GM23338 (cell line): Measurements from ENCODE around the gene GIMAP2. TPM values are rescaled to one million over a fixed set of nuclear protein-coding genes. Genes with fewer than 3 reads are reported as not detected.

Experiments used
- ATAC-seq: fragments of 200-7000 bp; cut with Tn5 transposase; 3 replicates; pipeline ENCODE4 v1.9.1; 2020
- DNase-seq: peaks from one replicate; pipeline ENCODE4 v3.0.0-alpha.2; 2015; ENCODE audit warnings: low spot score
- H2AFZ ChIP-seq: fragments of 200-600 bp; sonication (generic); 2 replicates; pipeline ENCODE4 v1.8.0; 2016; ENCODE audit warnings: antibody characterized with exemption, mild to moderate bottlenecking, moderate library complexity
- H3F3A ChIP-seq: fragments of 200-600 bp; sonication (generic); replicated peaks from 2 replicates; pipeline ENCODE4 v1.8.0; 2017; ENCODE audit warnings: antibody characterized with exemption, mixed run types, low read depth
- H3K27ac ChIP-seq: fragments of 200-600 bp; sonication (generic); 2 replicates; pipeline ENCODE4 v1.6.1; 2016; ENCODE audit warnings: low read depth
- H3K27me3 ChIP-seq: fragments of 200-600 bp; sonication (generic); 2 replicates; pipeline ENCODE4 v1.8.0; 2016; ENCODE audit warnings: mild to moderate bottlenecking, mixed run types, moderate library complexity; ENCODE audit not compliant: insufficient read depth
- H3K36me3 ChIP-seq: fragments of 200-600 bp; sonication (generic); 2 replicates; pipeline ENCODE4 v1.8.0; 2016; ENCODE audit warnings: mild to moderate bottlenecking; ENCODE audit not compliant: insufficient read depth
- H3K4me1 ChIP-seq: fragments of 200-600 bp; sonication (generic); 2 replicates; pipeline ENCODE4 v1.8.0; 2016; ENCODE audit warnings: mild to moderate bottlenecking, moderate library complexity; ENCODE audit not compliant: insufficient read depth
- H3K4me2 ChIP-seq: fragments of 200-600 bp; sonication (generic); 2 replicates; pipeline ENCODE4 v1.7.1; 2017; ENCODE audit warnings: mixed run types
- H3K4me3 ChIP-seq: fragments of 200-600 bp; sonication (generic); 2 replicates; pipeline ENCODE4 v1.6.1; 2016; ENCODE audit warnings: mixed run types
- H3K79me2 ChIP-seq: fragments of 200-600 bp; sonication (generic); replicated peaks from 2 replicates; pipeline ENCODE4 v1.8.0; 2017; ENCODE audit warnings: mild to moderate bottlenecking; ENCODE audit not compliant: insufficient read depth
- H3K9me2 ChIP-seq: fragments of 200-600 bp; sonication (generic); 2 replicates; pipeline ENCODE4 v1.8.0; 2017; ENCODE audit not compliant: insufficient read depth
- H4K20me1 ChIP-seq: fragments of 200-600 bp; sonication (generic); replicated peaks from 2 replicates; pipeline ENCODE4 v1.8.0; 2017; ENCODE audit warnings: mild to moderate bottlenecking; ENCODE audit not compliant: insufficient read depth
- H3K27ac Mint-ChIP-seq: 2 replicates; pipeline ENCODE4 v1.8.0; 2020; ENCODE audit warnings: inconsistent platforms, mild to moderate bottlenecking, moderate library complexity, mixed read lengths
- H3K27me3 Mint-ChIP-seq: 3 replicates; pipeline ENCODE4 v1.8.0; 2022; ENCODE audit warnings: low read depth, mild to moderate bottlenecking, moderate library complexity, mixed read lengths, inconsistent platforms; ENCODE audit not compliant: insufficient read depth, poor library complexity
- H3K36me3 Mint-ChIP-seq: 3 replicates; pipeline ENCODE4 v1.8.0; 2021; ENCODE audit warnings: low read depth, mild to moderate bottlenecking, inconsistent platforms, moderate library complexity, mixed read lengths
- H3K4me1 Mint-ChIP-seq: 3 replicates; pipeline ENCODE4 v1.8.0; 2020; ENCODE audit warnings: mild to moderate bottlenecking, inconsistent platforms, mixed read lengths
- H3K4me3 Mint-ChIP-seq: 3 replicates; pipeline ENCODE4 v1.8.0; 2021; ENCODE audit warnings: moderate library complexity, mild to moderate bottlenecking, inconsistent platforms, mixed read lengths
- H3K9me3 Mint-ChIP-seq: 3 replicates; pipeline ENCODE4 v1.8.0; 2020; ENCODE audit warnings: moderate library complexity, mild to moderate bottlenecking, inconsistent platforms, mixed read lengths
- CREB1 ChIP-seq: fragments of 250-450 bp; sonication (Bioruptor Pico); IDR thresholded peaks from 2 replicates; pipeline ENCODE4 v1.5.0; 2020; ENCODE audit warnings: low read depth, mild to moderate bottlenecking, moderate library complexity
- CTCF ChIP-seq, 2 experiments: fragments of 200-600 bp in 1 of 2; sonication (generic) in 1 of 2; conservative IDR thresholded peaks; 2 replicates each; pipeline versions ENCODE4 v1.5.1 to v1.6.1; 2016 to 2017; ENCODE audit warnings: antibody characterized with exemption in 2 of 2, low read depth in 2 of 2, mild to moderate bottlenecking in 2 of 2, moderate library complexity in 1 of 2
- EZH2 ChIP-seq: fragments of 200-600 bp; sonication (generic); IDR thresholded peaks from one replicate; pipeline ENCODE4 v1.8.0; 2017; ENCODE audit warnings: antibody characterized with exemption, mild to moderate bottlenecking, low read depth; ENCODE audit not compliant: unreplicated experiment
- EZH2phosphoT487 ChIP-seq: fragments of 200-600 bp; sonication (generic); IDR thresholded peaks from one replicate; pipeline ENCODE4 v1.8.1; 2018; ENCODE audit warnings: antibody characterized with exemption; ENCODE audit not compliant: unreplicated experiment
- JUNB ChIP-seq: IDR thresholded peaks from one replicate; pipeline ENCODE4 v1.6.1; 2016; ENCODE audit warnings: antibody characterized with exemption; ENCODE audit not compliant: unreplicated experiment
- NANOG ChIP-seq: IDR thresholded peaks from 2 replicates; pipeline ENCODE4 v1.6.1; 2016; ENCODE audit warnings: antibody characterized with exemption, borderline replicate concordance
- POLR2AphosphoS5 ChIP-seq: IDR thresholded peaks from 2 replicates; pipeline ENCODE4 v1.6.1; 2016; ENCODE audit warnings: antibody characterized with exemption, low read depth
- REST ChIP-seq: IDR thresholded peaks from one replicate; pipeline ENCODE4 v1.6.1; 2018; ENCODE audit warnings: antibody characterized with exemption; ENCODE audit not compliant: unreplicated experiment
- STAT1 ChIP-seq: IDR thresholded peaks from one replicate; pipeline ENCODE4 v1.6.1; 2016; ENCODE audit warnings: antibody characterized with exemption; ENCODE audit not compliant: unreplicated experiment
- ZNF114 ChIP-seq: fragments of 250-450 bp; sonication (Bioruptor Pico); IDR thresholded peaks from 2 replicates; pipeline ENCODE4 v1.5.0; 2020; ENCODE audit warnings: mild to moderate bottlenecking, moderate library complexity
- ZNF331 ChIP-seq: fragments of 250-450 bp; sonication (Bioruptor Pico); IDR thresholded peaks from 2 replicates; pipeline ENCODE4 v1.5.0; 2020; ENCODE audit warnings: low read depth, mild to moderate bottlenecking, moderate library complexity
- ZNF462 ChIP-seq: fragments of 250-450 bp; sonication (Bioruptor Pico); IDR thresholded peaks from 2 replicates; pipeline ENCODE4 v1.5.0; 2020; ENCODE audit warnings: mild to moderate bottlenecking, moderate library complexity
- polyA plus RNA-seq: library from polyadenylated mRNA; unstranded; fragments of >200 nt; fragmentation: Nextera tagmentation; extraction: Ambion mirVana; gene quantifications from 2 replicates; pipeline ENCODE4 v1.2.1, GENCODE V29; 2016
- total RNA-seq: library from RNA; depleted of rRNA; stranded (reverse); fragments of >200 nt; shearing (Covaris generic); gene quantifications from 2 replicates; pipeline ENCODE4 v1.2.3, GENCODE V29; 2014
- TF ChIP-seq, protein P1 (sequence below): IDR thresholded peaks from 2 replicates; pipeline ENCODE4 v1.6.1; 2016; ENCODE audit warnings: antibody characterized with exemption

The GIMAP2 gene
- total and polyA plus RNA-seq, 2 experiments from 2014 or later = not detected

- Histone ChIP-seq H3K4me1 (no peaks in the 10 kb centered on the region), H2AFZ (no peak overlapping the region), H3K36me3 (no peaks in the 10 kb centered on the region), H3K27me3 (no peaks in the 10 kb centered on the region), H3K4me2 (no peak overlapping the region), H3K4me3 (no peak overlapping the region), H3K9me2 (no peaks in the 10 kb centered on the region; the same call in 1 of the 2 replicates), H3F3A (no peaks in the 10 kb centered on the region), H3K79me2 (no peaks in the 10 kb centered on the region), H3K27ac (no peak overlapping the region), H4K20me1 (no peaks in the 10 kb centered on the region)
- DNase-seq (no peak), ATAC-seq (no peak)
- no peaks in the 10 kb centered on the region for H3K36me3 Mint-ChIP-seq
- H3K27ac Mint-ChIP-seq = no peak overlapping the region
- no peak overlapping the region for H3K4me3 Mint-ChIP-seq
- TF ChIP-seq ZNF114 (CRISPR knock-in tag) (no peak), EZH2phosphoT487 (no peak), REST (no peak), POLR2AphosphoS5 (no peak), ZNF331 (CRISPR knock-in tag) (no peak), EZH2 (no peak), CREB1 (CRISPR knock-in tag) (no peak), NANOG (no peak), JUNB (no peak), ZNF462 (CRISPR knock-in tag) (no peak), CTCF (conservative IDR thresholded peaks at IDR 0.05; ENCODE audit: low read depth in 2 of 2) (no peak), STAT1 (no peak)
- TF ChIP-seq, protein P1, sequence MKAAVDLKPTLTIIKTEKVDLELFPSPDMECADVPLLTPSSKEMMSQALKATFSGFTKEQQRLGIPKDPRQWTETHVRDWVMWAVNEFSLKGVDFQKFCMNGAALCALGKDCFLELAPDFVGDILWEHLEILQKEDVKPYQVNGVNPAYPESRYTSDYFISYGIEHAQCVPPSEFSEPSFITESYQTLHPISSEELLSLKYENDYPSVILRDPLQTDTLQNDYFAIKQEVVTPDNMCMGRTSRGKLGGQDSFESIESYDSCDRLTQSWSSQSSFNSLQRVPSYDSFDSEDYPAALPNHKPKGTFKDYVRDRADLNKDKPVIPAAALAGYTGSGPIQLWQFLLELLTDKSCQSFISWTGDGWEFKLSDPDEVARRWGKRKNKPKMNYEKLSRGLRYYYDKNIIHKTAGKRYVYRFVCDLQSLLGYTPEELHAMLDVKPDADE = no peak
- peaks cover 21% of the 10 kb centered on the region for H3K9me3 Mint-ChIP-seq
- no peaks in the 10 kb centered on the region for H3K4me1 Mint-ChIP-seq
- H3K27me3 Mint-ChIP-seq = peaks cover 1% of the 10 kb centered on the region
These were observed 43.7 kb upstream of the GIMAP2 start for GRCh38 chr7:150641854-150642253.
